DOHH2 (cell line): ENCODE measurements around the gene CFTR.

ENCODE experiments used
- H3F3A ChIP-seq: fragments of 200-600 bp; sonication (generic), shearing (Covaris generic); 2 replicates; pipeline ENCODE4 v1.6.0; 2016; ENCODE audit warnings: antibody characterized with exemption, mild to moderate bottlenecking; ENCODE audit not compliant: control insufficient read depth, insufficient read depth
- H3K27ac ChIP-seq: fragments of 200-600 bp; sonication (generic); 2 replicates; pipeline ENCODE4 v1.5.1; 2014; ENCODE audit warnings: low read depth, mild to moderate bottlenecking, low read length, moderate library complexity
- H3K27me3 ChIP-seq: fragments of 200-600 bp; sonication (generic); 2 replicates; pipeline ENCODE4 v1.6.1; 2014; ENCODE audit warnings: mild to moderate bottlenecking, low read length, mixed read lengths; ENCODE audit not compliant: control insufficient read depth
- H3K36me3 ChIP-seq: fragments of 200-600 bp; sonication (generic); 2 replicates; pipeline ENCODE4 v1.6.1; 2014; ENCODE audit warnings: mild to moderate bottlenecking, low read length, moderate library complexity, mixed read lengths; ENCODE audit not compliant: control insufficient read depth
- H3K4me1 ChIP-seq: fragments of 200-600 bp; sonication (generic); 2 replicates; pipeline ENCODE4 v1.6.1; 2014; ENCODE audit warnings: mild to moderate bottlenecking, low read length, mixed read lengths; ENCODE audit not compliant: control insufficient read depth
- H3K4me2 ChIP-seq: fragments of 200-600 bp; sonication (generic); 2 replicates; pipeline ENCODE4 v1.6.0; 2014; ENCODE audit warnings: mild to moderate bottlenecking, low read length, moderate library complexity
- H3K4me3 ChIP-seq: fragments of 200-600 bp; sonication (generic); 2 replicates; pipeline ENCODE4 v1.5.1; 2014; ENCODE audit warnings: mild to moderate bottlenecking, low read length, mixed read lengths
- H3K79me2 ChIP-seq: fragments of 200-600 bp; sonication (generic); 2 replicates; pipeline ENCODE4 v1.6.1; 2014; ENCODE audit warnings: mild to moderate bottlenecking, low read length, mixed read lengths; ENCODE audit not compliant: control insufficient read depth
- H3K9me2 ChIP-seq: fragments of 200-600 bp; sonication (generic); replicated peaks from 2 replicates; pipeline ENCODE4 v1.6.1; 2014; ENCODE audit warnings: mild to moderate bottlenecking, low read length, mixed read lengths; ENCODE audit not compliant: control insufficient read depth
- H3K9me3 ChIP-seq: fragments of 200-600 bp; sonication (generic); 2 replicates; pipeline ENCODE4 v1.6.1; 2014; ENCODE audit warnings: antibody characterized with exemption, low read length, mixed read lengths; ENCODE audit not compliant: control insufficient read depth, insufficient read depth
- H4K20me1 ChIP-seq: fragments of 200-600 bp; sonication (generic); 2 replicates; pipeline ENCODE4 v1.6.0; 2014; ENCODE audit warnings: low read depth, mild to moderate bottlenecking, antibody characterized with exemption, low read length, moderate library complexity; ENCODE audit not compliant: control insufficient read depth, insufficient read depth
- CTCF ChIP-seq: fragments of 200-600 bp; sonication (generic); IDR thresholded peaks from one replicate; pipeline ENCODE4 v1.5.1; 2014; ENCODE audit warnings: antibody characterized with exemption, mild to moderate bottlenecking, low read depth, low read length; ENCODE audit not compliant: poor library complexity, severe bottlenecking
- EZH2phosphoT487 ChIP-seq: fragments of 200-600 bp; sonication (generic); IDR thresholded peaks from 2 replicates; pipeline ENCODE4 v1.6.1; 2017; ENCODE audit warnings: borderline replicate concordance, mild to moderate bottlenecking, antibody characterized with exemption, low read length, moderate library complexity, mixed read lengths

CFTR gene

GRCh38 chr7:117675497-117676435, 195.9 kb downstream of the CFTR start:
- H3K27me3 ChIP-seq: peaks cover 2% of the 10 kb centered on the region; the same call in 1 of the 2 replicates
- H3K9me2 ChIP-seq: no peaks in the 10 kb centered on the region
- no peak overlapping the region for H3K27ac ChIP-seq
- H3F3A ChIP-seq: no peaks in the 10 kb centered on the region
- no peaks in the 10 kb centered on the region for H3K79me2 ChIP-seq
- H3K9me3 ChIP-seq: no peaks in the 10 kb centered on the region
- no peaks in the 10 kb centered on the region for H3K4me1 ChIP-seq
- no peaks in the 10 kb centered on the region for H3K36me3 ChIP-seq
- no peaks in the 10 kb centered on the region for H4K20me1 ChIP-seq
- H3K4me3 ChIP-seq: no peak overlapping the region
- no peak overlapping the region for H3K4me2 ChIP-seq
- no peak for TF ChIP-seq CTCF
- TF ChIP-seq EZH2phosphoT487: no peak

GRCh38 chr7:117679120-117679519, 199.3 kb downstream of the CFTR start:
- no peak overlapping the region for H3K4me2 ChIP-seq
- no peaks in the 10 kb centered on the region for H3K36me3 ChIP-seq
- H3K9me3 ChIP-seq: no peaks in the 10 kb centered on the region
- H3K79me2 ChIP-seq: no peaks in the 10 kb centered on the region
- no peaks in the 10 kb centered on the region for H3F3A ChIP-seq
- H3K4me3 ChIP-seq: no peak overlapping the region
- no peaks in the 10 kb centered on the region for H4K20me1 ChIP-seq
- no peaks in the 10 kb centered on the region for H3K9me2 ChIP-seq
- no peaks in the 10 kb centered on the region for H3K4me1 ChIP-seq
- peaks cover 2% of the 10 kb centered on the region; the same call in 1 of the 2 replicates for H3K27me3 ChIP-seq
- H3K27ac ChIP-seq: no peak overlapping the region
- TF ChIP-seq EZH2phosphoT487 (no peak), CTCF (no peak)

- Histone ChIP-seq H4K20me1 (no peaks in the 10 kb centered on the region), H3K27me3 (peaks cover 2% of the 10 kb centered on the region; the same call in 1 of the 2 replicates), H3F3A (no peaks in the 10 kb centered on the region), H3K4me2 (no peak overlapping the region), H3K4me3 (no peak overlapping the region), H3K4me1 (no peaks in the 10 kb centered on the region), H3K9me2 (no peaks in the 10 kb centered on the region), H3K9me3 (no peaks in the 10 kb centered on the region), H3K79me2 (no peaks in the 10 kb centered on the region), H3K36me3 (no peaks in the 10 kb centered on the region), H3K27ac (no peak overlapping the region)
- TF ChIP-seq CTCF: no peak
- TF ChIP-seq EZH2phosphoT487: no peak
These were observed 203.0 kb downstream of the CFTR start for GRCh38 chr7:117682681-117683385.
